ENCODE data around the gene BCAP29.
"Not testable (repeated sequence)": the region's sequence is repeated elsewhere in the genome, so short reads cannot be mapped to it uniquely, and the experiment has no call there.

Gene BCAP29

GRCh38 chr7:107628461-107629064, 48.5 kb downstream of the BCAP29 start:
- no peak for DNase-seq

GRCh38 chr7:107630342-107630741, 50.3 kb downstream of the BCAP29 start:
- DNase-seq, result no peak

- no peak for DNase-seq
Observed at GRCh38 chr7:107631588-107632491, 51.8 kb downstream of the BCAP29 start.

- no peak for DNase-seq
Observed at GRCh38 chr7:107632492-107632865, 52.4 kb downstream of the BCAP29 start.

- DNase-seq, result no peak
Observed at GRCh38 chr7:107638594-107638993, 58.5 kb downstream of the BCAP29 start.

- DNase-seq, result not testable (repeated sequence)
Observed at GRCh38 chr7:107639070-107639469, 59.0 kb downstream of the BCAP29 start.

- DNase-seq, result no peak
Observed at GRCh38 chr7:107641676-107642075, 61.6 kb downstream of the BCAP29 start.

GRCh38 chr7:107642501-107642900, 62.5 kb downstream of the BCAP29 start:
- no peak for DNase-seq

GRCh38 chr7:107643407-107643806, 63.4 kb downstream of the BCAP29 start:
- no peak for DNase-seq

GRCh38 chr7:107643938-107644308, 63.9 kb downstream of the BCAP29 start:
- DNase-seq, result no peak

- no peak for DNase-seq
Observed at GRCh38 chr7:107644309-107644974, 64.4 kb downstream of the BCAP29 start.

- DNase-seq, result no peak
Observed at GRCh38 chr7:107652642-107653041, 72.6 kb downstream of the BCAP29 start.

GRCh38 chr7:107658467-107658866, 78.4 kb downstream of the BCAP29 start:
- DNase-seq, result no peak

- peak; percentile 41 for DNase-seq
Observed at GRCh38 chr7:107659666-107660065, 79.6 kb downstream of the BCAP29 start.

GRCh38 chr7:107660381-107661080, 80.5 kb downstream of the BCAP29 start, which contains the start of gene SLC26A4:
TSS of gene SLC26A4 (plus strand) at chr7:107660828. CDS start at chr7:107661642, 814 bp downstream.
- no peak for DNase-seq

- no peak for DNase-seq
Observed at GRCh38 chr7:107661081-107661864, 81.2 kb downstream of the BCAP29 start.

- DNase-seq, result no peak
Observed at GRCh38 chr7:107661865-107662379, 81.9 kb downstream of the BCAP29 start.

GRCh38 chr7:107663196-107663595, 83.2 kb downstream of the BCAP29 start:
- no peak for DNase-seq

GRCh38 chr7:107666790-107667189, 86.7 kb downstream of the BCAP29 start:
- DNase-seq, result no peak

GRCh38 chr7:107667341-107667740, 87.3 kb downstream of the BCAP29 start:
- no peak for DNase-seq

GRCh38 chr7:107668296-107668695, 88.2 kb downstream of the BCAP29 start:
- no peak for DNase-seq

Measured in CD4-positive, alpha-beta T cell treated with Interleukin-4 for 4 hours (primary cell).